Liver (tissue), 3 donors: Measurements from ENCODE around the gene SYPL1.

ENCODE experiments used
- SP1 ChIP-seq: IDR thresholded peaks from 2 replicates; pipeline ENCODE4 v1.6.1; 2018; ENCODE audit warnings: antibody characterized with exemption, mild to moderate bottlenecking
- TAF1 ChIP-seq: conservative IDR thresholded peaks from 2 replicates; pipeline ENCODE4 v1.6.1; 2016; ENCODE audit warnings: antibody characterized with exemption, mild to moderate bottlenecking
- YY1 ChIP-seq: IDR thresholded peaks from 2 replicates; pipeline ENCODE4 v1.6.1; 2016; ENCODE audit warnings: antibody characterized with exemption, mild to moderate bottlenecking
- TF ChIP-seq, protein P1 (sequence below): fragments of 150-350 bp; IDR thresholded peaks from 2 replicates; pipeline ENCODE4 v1.5.1; 2017; ENCODE audit warnings: improper control_type of control experiment, low read depth, low read length; ENCODE audit not compliant: missing input control
- TF ChIP-seq, protein P2 (sequence below): IDR thresholded peaks from 2 replicates; pipeline ENCODE4 v1.6.1; 2016; ENCODE audit warnings: antibody characterized with exemption
- TF ChIP-seq, protein P3 (sequence below): IDR thresholded peaks from 2 replicates; pipeline ENCODE4 v1.6.1; 2016; ENCODE audit warnings: antibody characterized with exemption
- TF ChIP-seq, protein P4 (sequence below): IDR thresholded peaks from 2 replicates; pipeline ENCODE4 v1.6.1; 2016; ENCODE audit warnings: antibody characterized with exemption, mild to moderate bottlenecking
- donor health status: healthy.
- donor health status: healthy.

DNA sequence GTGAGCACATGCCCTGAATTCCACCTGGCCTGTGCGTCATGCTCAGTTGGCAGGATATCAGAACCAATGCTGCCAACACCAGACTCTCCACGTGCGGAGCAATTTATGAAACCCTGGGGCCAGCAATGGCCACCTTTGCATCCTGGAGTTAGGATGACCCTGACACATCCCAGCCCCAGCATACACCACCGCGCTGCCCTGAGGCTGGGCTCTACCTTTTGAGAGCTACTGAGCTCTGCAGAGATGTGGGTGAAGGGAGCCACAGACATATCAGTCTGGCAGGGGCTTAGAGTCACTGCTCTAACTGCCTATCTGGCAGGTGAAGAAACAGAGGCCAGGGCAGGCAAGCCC, 41.9 kb downstream of the SYPL1 start:
- TF ChIP-seq, protein P1, sequence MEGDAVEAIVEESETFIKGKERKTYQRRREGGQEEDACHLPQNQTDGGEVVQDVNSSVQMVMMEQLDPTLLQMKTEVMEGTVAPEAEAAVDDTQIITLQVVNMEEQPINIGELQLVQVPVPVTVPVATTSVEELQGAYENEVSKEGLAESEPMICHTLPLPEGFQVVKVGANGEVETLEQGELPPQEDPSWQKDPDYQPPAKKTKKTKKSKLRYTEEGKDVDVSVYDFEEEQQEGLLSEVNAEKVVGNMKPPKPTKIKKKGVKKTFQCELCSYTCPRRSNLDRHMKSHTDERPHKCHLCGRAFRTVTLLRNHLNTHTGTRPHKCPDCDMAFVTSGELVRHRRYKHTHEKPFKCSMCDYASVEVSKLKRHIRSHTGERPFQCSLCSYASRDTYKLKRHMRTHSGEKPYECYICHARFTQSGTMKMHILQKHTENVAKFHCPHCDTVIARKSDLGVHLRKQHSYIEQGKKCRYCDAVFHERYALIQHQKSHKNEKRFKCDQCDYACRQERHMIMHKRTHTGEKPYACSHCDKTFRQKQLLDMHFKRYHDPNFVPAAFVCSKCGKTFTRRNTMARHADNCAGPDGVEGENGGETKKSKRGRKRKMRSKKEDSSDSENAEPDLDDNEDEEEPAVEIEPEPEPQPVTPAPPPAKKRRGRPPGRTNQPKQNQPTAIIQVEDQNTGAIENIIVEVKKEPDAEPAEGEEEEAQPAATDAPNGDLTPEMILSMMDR = no peak
- TF ChIP-seq SP1 = peak; percentile 47
- TF ChIP-seq YY1 = peak; percentile 93
- TF ChIP-seq TAF1 = no peak
- TF ChIP-seq, protein P2, sequence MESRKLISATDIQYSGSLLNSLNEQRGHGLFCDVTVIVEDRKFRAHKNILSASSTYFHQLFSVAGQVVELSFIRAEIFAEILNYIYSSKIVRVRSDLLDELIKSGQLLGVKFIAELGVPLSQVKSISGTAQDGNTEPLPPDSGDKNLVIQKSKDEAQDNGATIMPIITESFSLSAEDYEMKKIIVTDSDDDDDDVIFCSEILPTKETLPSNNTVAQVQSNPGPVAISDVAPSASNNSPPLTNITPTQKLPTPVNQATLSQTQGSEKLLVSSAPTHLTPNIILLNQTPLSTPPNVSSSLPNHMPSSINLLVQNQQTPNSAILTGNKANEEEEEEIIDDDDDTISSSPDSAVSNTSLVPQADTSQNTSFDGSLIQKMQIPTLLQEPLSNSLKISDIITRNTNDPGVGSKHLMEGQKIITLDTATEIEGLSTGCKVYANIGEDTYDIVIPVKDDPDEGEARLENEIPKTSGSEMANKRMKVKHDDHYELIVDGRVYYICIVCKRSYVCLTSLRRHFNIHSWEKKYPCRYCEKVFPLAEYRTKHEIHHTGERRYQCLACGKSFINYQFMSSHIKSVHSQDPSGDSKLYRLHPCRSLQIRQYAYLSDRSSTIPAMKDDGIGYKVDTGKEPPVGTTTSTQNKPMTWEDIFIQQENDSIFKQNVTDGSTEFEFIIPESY = no peak
- TF ChIP-seq, protein P3, sequence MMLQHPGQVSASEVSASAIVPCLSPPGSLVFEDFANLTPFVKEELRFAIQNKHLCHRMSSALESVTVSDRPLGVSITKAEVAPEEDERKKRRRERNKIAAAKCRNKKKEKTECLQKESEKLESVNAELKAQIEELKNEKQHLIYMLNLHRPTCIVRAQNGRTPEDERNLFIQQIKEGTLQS = peak; percentile 33
- TF ChIP-seq, protein P4, sequence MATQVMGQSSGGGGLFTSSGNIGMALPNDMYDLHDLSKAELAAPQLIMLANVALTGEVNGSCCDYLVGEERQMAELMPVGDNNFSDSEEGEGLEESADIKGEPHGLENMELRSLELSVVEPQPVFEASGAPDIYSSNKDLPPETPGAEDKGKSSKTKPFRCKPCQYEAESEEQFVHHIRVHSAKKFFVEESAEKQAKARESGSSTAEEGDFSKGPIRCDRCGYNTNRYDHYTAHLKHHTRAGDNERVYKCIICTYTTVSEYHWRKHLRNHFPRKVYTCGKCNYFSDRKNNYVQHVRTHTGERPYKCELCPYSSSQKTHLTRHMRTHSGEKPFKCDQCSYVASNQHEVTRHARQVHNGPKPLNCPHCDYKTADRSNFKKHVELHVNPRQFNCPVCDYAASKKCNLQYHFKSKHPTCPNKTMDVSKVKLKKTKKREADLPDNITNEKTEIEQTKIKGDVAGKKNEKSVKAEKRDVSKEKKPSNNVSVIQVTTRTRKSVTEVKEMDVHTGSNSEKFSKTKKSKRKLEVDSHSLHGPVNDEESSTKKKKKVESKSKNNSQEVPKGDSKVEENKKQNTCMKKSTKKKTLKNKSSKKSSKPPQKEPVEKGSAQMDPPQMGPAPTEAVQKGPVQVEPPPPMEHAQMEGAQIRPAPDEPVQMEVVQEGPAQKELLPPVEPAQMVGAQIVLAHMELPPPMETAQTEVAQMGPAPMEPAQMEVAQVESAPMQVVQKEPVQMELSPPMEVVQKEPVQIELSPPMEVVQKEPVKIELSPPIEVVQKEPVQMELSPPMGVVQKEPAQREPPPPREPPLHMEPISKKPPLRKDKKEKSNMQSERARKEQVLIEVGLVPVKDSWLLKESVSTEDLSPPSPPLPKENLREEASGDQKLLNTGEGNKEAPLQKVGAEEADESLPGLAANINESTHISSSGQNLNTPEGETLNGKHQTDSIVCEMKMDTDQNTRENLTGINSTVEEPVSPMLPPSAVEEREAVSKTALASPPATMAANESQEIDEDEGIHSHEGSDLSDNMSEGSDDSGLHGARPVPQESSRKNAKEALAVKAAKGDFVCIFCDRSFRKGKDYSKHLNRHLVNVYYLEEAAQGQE = no peak
